GM12875 (cell line): ENCODE results near the gene ZDHHC14.

Experiments used
- H3K4me3 ChIP-seq: one replicate; pipeline ENCODE4 v1.5.1; 2011; ENCODE audit warnings: low read depth, low read length, control low read depth
- CTCF ChIP-seq: IDR thresholded peaks from 2 replicates; pipeline ENCODE4 v1.5.1; 2011; ENCODE audit warnings: low read depth, mild to moderate bottlenecking, control low read depth, inconsistent platforms, low read length, moderate library complexity, borderline replicate concordance; ENCODE audit not compliant: insufficient read depth

The ZDHHC14 gene

GRCh38 chr6:157433678-157434081, 52.7 kb downstream of the ZDHHC14 start:
- TF ChIP-seq CTCF = no peak
- H3K4me3 ChIP-seq = no peak overlapping the region

- no peak for TF ChIP-seq CTCF
Observed at GRCh38 chr6:157434349-157435033, 53.5 kb downstream of the ZDHHC14 start.

GRCh38 chr6:157436219-157436943, 55.4 kb downstream of the ZDHHC14 start:
- no peak overlapping the region for H3K4me3 ChIP-seq
- TF ChIP-seq CTCF = no peak

More at GRCh38 chr6:157434349-157435033, 53.5 kb downstream of the ZDHHC14 start:
- no peak overlapping the region for H3K4me3 ChIP-seq

- TF ChIP-seq CTCF = no peak
- H3K4me3 ChIP-seq = no peak overlapping the region
Observed at GRCh38 chr6:157436944-157437336, 56.0 kb downstream of the ZDHHC14 start.

- no peak for TF ChIP-seq CTCF
- H3K4me3 ChIP-seq = no peak overlapping the region
Observed at GRCh38 chr6:157438611-157439111, 57.7 kb downstream of the ZDHHC14 start.

GRCh38 chr6:157440171-157440570, 59.2 kb downstream of the ZDHHC14 start:
- no peak for TF ChIP-seq CTCF
- H3K4me3 ChIP-seq = no peak overlapping the region
